ENCODE data around the gene PAPOLA.
A peak's percentile ranks its signal among the peaks of the same experiment; 100 is the strongest.

PAPOLA gene

DNA sequence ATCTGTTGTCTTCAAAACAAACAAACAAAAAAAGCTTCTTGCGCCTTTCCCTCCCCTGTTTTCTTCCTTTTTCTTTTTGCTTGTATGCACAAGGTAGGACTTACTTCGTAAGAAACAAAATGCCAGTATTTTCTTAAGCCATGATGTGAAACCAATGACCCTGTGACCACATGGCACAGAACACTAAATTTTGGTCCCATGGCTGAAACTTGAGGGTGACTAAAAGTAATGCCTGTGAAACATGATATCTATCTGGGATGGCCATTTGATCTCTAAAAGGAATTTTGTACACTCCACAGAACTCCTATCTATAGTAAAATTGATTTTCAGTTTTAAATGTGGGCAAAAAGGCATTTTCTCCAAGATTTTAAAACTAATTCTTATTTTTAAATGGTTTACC lies 63.6 kb downstream of the PAPOLA start:
- no peak for DNase-seq (ENCODE audit: low read depth)

DNA sequence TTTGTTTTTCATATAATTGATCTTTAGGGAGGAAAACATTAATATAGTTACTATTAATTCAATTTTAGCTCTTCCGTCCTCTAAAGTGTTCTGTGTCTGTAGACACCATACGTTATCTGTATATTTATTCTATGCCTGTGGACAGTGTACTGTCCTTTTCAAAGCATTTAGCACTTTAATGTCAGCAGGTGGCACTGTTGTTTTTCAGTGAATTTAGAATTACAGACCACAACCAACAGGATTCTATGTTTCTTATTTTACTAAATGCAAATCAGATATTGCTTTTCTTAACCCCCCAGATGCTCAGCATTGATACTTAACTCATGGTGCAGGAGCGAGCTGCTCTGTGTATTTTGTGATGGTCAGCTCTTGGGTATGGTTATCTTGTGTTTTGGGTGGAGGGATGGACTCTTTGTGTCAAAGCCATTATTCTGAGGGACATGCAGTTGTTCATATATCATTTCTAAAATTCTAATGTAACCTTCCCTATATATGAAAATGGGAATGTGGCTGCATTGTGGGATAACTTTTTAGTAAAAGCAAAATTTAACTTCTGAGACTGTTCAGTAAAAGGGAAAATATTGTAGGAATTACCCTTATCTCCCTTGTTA lies 65.2 kb downstream of the PAPOLA start:
- peak; percentile 17 for DNase-seq (ENCODE audit: low read depth)

DNA sequence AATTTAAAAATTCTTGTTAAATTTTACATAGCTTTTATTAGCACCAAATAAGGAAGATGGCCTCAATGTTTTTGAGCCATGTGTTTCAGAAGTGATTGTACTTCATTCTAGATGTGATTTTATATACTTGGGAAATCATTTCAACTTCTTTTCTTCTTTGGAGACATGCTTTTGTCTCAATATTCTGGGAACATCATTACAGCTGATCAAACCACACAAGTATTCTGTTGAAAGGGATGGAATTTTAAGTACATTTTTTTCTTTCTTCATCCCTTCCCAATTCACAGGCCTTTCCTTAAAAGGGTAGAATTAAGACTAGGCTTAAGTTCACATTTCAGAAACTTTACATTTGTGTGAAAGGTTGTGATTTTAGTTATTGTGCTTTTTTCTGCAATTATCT lies 66.4 kb downstream of the PAPOLA start:
- no peak for DNase-seq (ENCODE audit: low read depth)

GRCh38 chr14:96571311-96571710 lies 69.1 kb downstream of the PAPOLA start:
- no peak for DNase-seq (ENCODE audit: low read depth)

GRCh38 chr14:96573473-96574100 lies 71.4 kb downstream of the PAPOLA start:
- DNase-seq (ENCODE audit: low read depth): no peak

GRCh38 chr14:96574171-96574632 lies 72.0 kb downstream of the PAPOLA start:
- DNase-seq (ENCODE audit: low read depth): no peak

GRCh38 chr14:96574633-96575632 lies 72.8 kb downstream of the PAPOLA start:
- peak; percentile 48 for DNase-seq (ENCODE audit: low read depth)

- no peak for DNase-seq (ENCODE audit: low read depth)
Measured at GRCh38 chr14:96576359-96576758, 74.2 kb downstream of the PAPOLA start.

GRCh38 chr14:96576937-96577336 lies 74.8 kb downstream of the PAPOLA start:
- DNase-seq (ENCODE audit: low read depth): no peak

DNA sequence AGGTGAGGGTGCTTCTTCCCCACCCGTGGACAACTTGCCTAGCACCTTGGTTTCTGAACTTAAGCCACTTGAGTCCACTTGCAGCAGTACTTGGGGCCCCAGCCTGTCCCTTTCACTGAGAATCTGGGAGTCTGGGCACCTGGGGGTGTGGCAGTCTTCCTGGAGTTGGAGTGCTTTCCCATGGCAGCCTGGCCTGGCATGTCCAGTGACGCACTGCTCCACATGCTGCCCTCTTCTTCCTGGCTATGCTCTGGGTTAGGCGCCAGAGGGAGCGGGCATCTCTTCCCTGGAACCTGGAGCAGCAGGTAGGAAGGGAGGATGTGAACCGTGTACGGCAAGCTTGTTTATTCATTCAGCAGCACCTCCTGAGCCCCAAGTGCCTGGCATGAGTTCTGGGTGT lies 76.4 kb downstream of the PAPOLA start:
- no peak for DNase-seq (ENCODE audit: low read depth)

- no peak for DNase-seq (ENCODE audit: low read depth)
Measured at GRCh38 chr14:96579358-96579757, 77.2 kb downstream of the PAPOLA start.

GRCh38 chr14:96579855-96580254 lies 77.7 kb downstream of the PAPOLA start:
- no peak for DNase-seq (ENCODE audit: low read depth)

GRCh38 chr14:96580566-96580965 lies 78.4 kb downstream of the PAPOLA start:
- no peak for DNase-seq (ENCODE audit: low read depth)

GRCh38 chr14:96581026-96581425 lies 78.8 kb downstream of the PAPOLA start:
- DNase-seq (ENCODE audit: low read depth): no peak

DNA sequence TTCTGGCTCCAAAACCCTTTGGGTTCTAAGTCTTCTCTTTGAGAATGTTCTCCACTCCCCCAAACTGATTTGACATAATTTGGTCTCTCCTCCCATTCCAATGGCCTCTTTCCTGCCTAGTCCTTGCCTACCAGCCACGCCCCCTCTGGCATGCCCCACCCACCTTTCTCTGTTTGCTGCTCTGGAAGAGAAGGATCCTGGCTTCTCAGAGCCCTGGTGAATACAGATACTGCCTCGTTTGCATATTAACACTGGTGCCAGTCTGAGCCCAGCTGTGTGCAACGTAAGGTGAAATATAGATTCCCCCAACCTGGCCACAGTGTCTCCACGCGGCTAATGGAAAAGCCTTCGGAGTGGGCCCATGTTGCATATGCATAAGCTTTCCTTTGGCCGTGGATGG lies 79.7 kb downstream of the PAPOLA start:
- no peak for DNase-seq (ENCODE audit: low read depth)

- DNase-seq (ENCODE audit: low read depth): no peak
Measured at GRCh38 chr14:96582411-96582961, 80.3 kb downstream of the PAPOLA start.

- DNase-seq (ENCODE audit: low read depth): no peak
Measured at GRCh38 chr14:96582995-96583394, 80.8 kb downstream of the PAPOLA start.

GRCh38 chr14:96583569-96584041 lies 81.4 kb downstream of the PAPOLA start:
- no peak for DNase-seq (ENCODE audit: low read depth)

DNA sequence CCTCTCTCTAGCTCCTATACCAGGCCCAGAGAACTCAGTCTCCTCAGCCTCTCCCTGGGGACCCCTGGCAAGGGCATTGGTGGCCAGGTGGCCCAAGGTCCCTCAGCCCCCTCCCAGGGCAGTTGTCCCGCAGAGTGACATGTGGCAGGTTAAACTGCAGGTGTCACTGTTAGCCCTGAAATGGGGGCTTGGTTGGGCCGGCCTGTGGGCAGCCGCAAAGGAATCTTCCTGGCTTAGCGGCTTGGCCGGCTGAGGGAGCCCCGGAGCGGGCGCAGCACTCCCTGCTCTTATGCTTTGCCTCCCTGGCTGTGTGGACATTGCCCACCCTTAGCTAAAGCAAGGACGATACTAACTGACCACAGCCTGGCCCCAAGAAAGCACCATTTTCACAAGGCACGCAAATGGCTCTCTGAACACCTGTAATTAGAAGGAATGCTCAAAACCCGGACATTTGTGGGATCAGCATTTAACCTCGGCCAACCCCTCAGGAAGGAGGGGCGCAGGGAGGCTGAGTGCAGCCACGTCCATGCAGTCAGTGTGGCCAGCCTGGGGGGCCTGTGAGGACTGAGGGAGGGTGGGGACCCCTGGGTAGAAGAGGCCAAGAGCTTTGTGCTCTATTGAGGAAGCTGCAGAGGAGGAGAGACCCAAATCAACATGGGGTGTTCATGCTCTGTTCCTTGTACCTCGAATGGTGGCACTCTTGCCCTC lies 82.2 kb downstream of the PAPOLA start:
- DNase-seq (ENCODE audit: low read depth): no peak

GRCh38 chr14:96584907-96585671 lies 82.9 kb downstream of the PAPOLA start:
- DNase-seq (ENCODE audit: low read depth): no peak

DNA sequence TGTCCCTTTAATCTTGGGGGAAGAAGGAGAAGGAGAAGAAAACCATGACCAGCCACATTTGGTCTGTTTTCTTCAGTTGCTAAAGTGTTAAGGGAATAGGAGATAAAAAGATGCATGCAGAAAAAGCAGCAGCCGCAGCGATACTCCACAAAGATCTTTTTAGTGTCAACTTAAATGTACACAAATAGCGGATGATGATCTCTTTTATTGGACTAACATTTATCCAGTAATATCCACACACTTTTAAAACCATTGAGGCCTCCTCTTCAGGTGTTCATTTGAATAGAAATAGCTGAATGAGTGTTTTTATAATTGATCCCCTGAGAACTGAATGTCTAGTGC lies 83.5 kb downstream of the PAPOLA start:
- no peak for DNase-seq (ENCODE audit: low read depth)

All from fibroblast of the conjunctiva (primary cell).